Mesenteric fat pad (tissue), 1 donor: ENCODE results near the gene CFAP46. TPM values are rescaled to one million over a fixed set of nuclear protein-coding genes. Genes with fewer than 3 reads are reported as not detected.
"Not testable (repeated sequence)": the region's sequence is repeated elsewhere in the genome, so short reads cannot be mapped to it uniquely, and the experiment has no call there.

Experiments used
- DNase-seq: peaks from one replicate; pipeline ENCODE4 v3.0.0-alpha.2; 2020; ENCODE audit warnings: low spot score
- total RNA-seq: library from RNA; stranded (reverse); fragmentation: NEBNext Ultra II Directional; extraction: Animal tissue kit (Norgen Biotek cat#: 25700); gene quantifications from one replicate; pipeline ENCODE4 v1.2.1, GENCODE V29; 2021
- donor health status: DM: yes; HTN: yes; CAD: no.

CFAP46 gene
- total RNA-seq, 1 donor from 2014 or later = not detected

GRCh38 chr10:132929480-132929879 lies 12.9 kb downstream of the CFAP46 start:
- no peak for DNase-seq

GRCh38 chr10:132928261-132928660 lies 14.1 kb downstream of the CFAP46 start:
- no peak for DNase-seq

- DNase-seq = no peak
Measured at GRCh38 chr10:132927824-132928223, 14.5 kb downstream of the CFAP46 start.

GRCh38 chr10:132926777-132927650 lies 15.4 kb downstream of the CFAP46 start:
- DNase-seq = no peak

- no peak for DNase-seq
Measured at GRCh38 chr10:132926070-132926469, 16.3 kb downstream of the CFAP46 start.

- no peak for DNase-seq
Measured at GRCh38 chr10:132925614-132926013, 16.8 kb downstream of the CFAP46 start.

- no peak for DNase-seq
Measured at GRCh38 chr10:132925071-132925561, 17.3 kb downstream of the CFAP46 start.

- DNase-seq = no peak
Measured at GRCh38 chr10:132924046-132924952, 18.1 kb downstream of the CFAP46 start.

- not testable (repeated sequence) for DNase-seq
Measured at GRCh38 chr10:132923384-132923783, 19.0 kb downstream of the CFAP46 start.

GRCh38 chr10:132922872-132923271 lies 19.5 kb downstream of the CFAP46 start:
- no peak for DNase-seq

GRCh38 chr10:132921818-132922807 lies 20.3 kb downstream of the CFAP46 start:
- DNase-seq = no peak

GRCh38 chr10:132921086-132921485 lies 21.3 kb downstream of the CFAP46 start:
- no peak for DNase-seq

GRCh38 chr10:132920101-132920925 lies 22.1 kb downstream of the CFAP46 start:
- no peak for DNase-seq

GRCh38 chr10:132919374-132920100 lies 22.8 kb downstream of the CFAP46 start:
- DNase-seq = no peak

- DNase-seq = no peak
Measured at GRCh38 chr10:132918617-132919373, 23.6 kb downstream of the CFAP46 start.

- no peak for DNase-seq
Measured at GRCh38 chr10:132918264-132918616, 24.1 kb downstream of the CFAP46 start.

- no peak for DNase-seq
Measured at GRCh38 chr10:132916956-132917666, 25.3 kb downstream of the CFAP46 start.

GRCh38 chr10:132916421-132916841 lies 25.9 kb downstream of the CFAP46 start:
- no peak for DNase-seq
